NCI-H2081 (cell line): ENCODE data around the gene RSPRY1.
A peak's percentile ranks its signal among the peaks of the same experiment; 100 is the strongest.
"Not testable (repeated sequence)": the region's sequence is repeated elsewhere in the genome, so short reads cannot be mapped to it uniquely, and the experiment has no call there.

ENCODE experiments used
- DNase-seq, 2 experiments: peaks; one replicate each; lab custom pipeline; 2025; lab: John Stamatoyannopoulos, UW

RSPRY1 gene

GRCh38 chr16:57255686-57256415 is 69.7 kb downstream of the RSPRY1 start:
- no peak for DNase-seq

- no peak for DNase-seq
Measured at GRCh38 chr16:57256601-57257395, 70.7 kb downstream of the RSPRY1 start.

- no peak for DNase-seq
Measured at GRCh38 chr16:57257455-57258070, 71.4 kb downstream of the RSPRY1 start.

GRCh38 chr16:57258226-57258909 is 72.2 kb downstream of the RSPRY1 start:
- no peak for DNase-seq

GRCh38 chr16:57258910-57259475 is 72.9 kb downstream of the RSPRY1 start:
- DNase-seq: no peak

- DNase-seq: no peak
Measured at GRCh38 chr16:57260294-57260929, 74.3 kb downstream of the RSPRY1 start.

GRCh38 chr16:57261806-57262205 is 75.7 kb downstream of the RSPRY1 start:
- DNase-seq: no peak

- DNase-seq: no peak
Measured at GRCh38 chr16:57262841-57263540, 76.9 kb downstream of the RSPRY1 start.

GRCh38 chr16:57263541-57264351 is 77.6 kb downstream of the RSPRY1 start:
- DNase-seq: no peak

- DNase-seq: no peak
Measured at GRCh38 chr16:57264381-57264780, 78.3 kb downstream of the RSPRY1 start.

- peak; percentile 5 to 7 for DNase-seq
Measured at GRCh38 chr16:57264950-57265371, 78.8 kb downstream of the RSPRY1 start.

- DNase-seq: no peak
Measured at GRCh38 chr16:57265850-57266530, 79.9 kb downstream of the RSPRY1 start.

- no peak for DNase-seq
Measured at GRCh38 chr16:57266531-57267260, 80.6 kb downstream of the RSPRY1 start.

- DNase-seq: not testable (repeated sequence)
Measured at GRCh38 chr16:57267343-57267742, 81.2 kb downstream of the RSPRY1 start.

GRCh38 chr16:57268804-57269800 is 83.0 kb downstream of the RSPRY1 start:
- no peak for DNase-seq

- no peak for DNase-seq
Measured at GRCh38 chr16:57270221-57271062, 84.3 kb downstream of the RSPRY1 start.

GRCh38 chr16:57271063-57271345 is 84.9 kb downstream of the RSPRY1 start:
- no peak for DNase-seq
